CD14-positive monocyte (primary cell): ENCODE results near the gene IRF2BPL. TPM values are rescaled to one million over a fixed set of nuclear protein-coding genes. Genes with fewer than 3 reads are reported as not detected.

ENCODE experiments used
- DNase-seq, 3 donors: peaks; one replicate each; pipeline ENCODE4 v3.0.0-alpha.2; 2011 to 2022
- H2AFZ ChIP-seq: 2 replicates; pipeline ENCODE4 v1.6.0; 2012; ENCODE audit warnings: mild to moderate bottlenecking, low read depth, low read length, inconsistent platforms; ENCODE audit not compliant: insufficient read depth, poor library complexity, severe bottlenecking
- H3K27ac ChIP-seq, 2 donors: 1 replicate in 1 of 2; 2 replicates in 1 of 2; pipeline ENCODE4 v1.5.1; 2012 to 2013; ENCODE audit warnings: low read length in 2 of 2, control low read depth in 1 of 2, inconsistent platforms in 1 of 2, low read depth in 1 of 2, mild to moderate bottlenecking in 1 of 2
- H3K27me3 ChIP-seq, 2 donors: one replicate each; pipeline versions ENCODE4 v1.6.0 to v1.6.1; 2011 to 2013; ENCODE audit warnings: low read length in 2 of 2; ENCODE audit not compliant: control insufficient read depth in 2 of 2, insufficient read depth in 2 of 2
- H3K36me3 ChIP-seq, 2 donors: replicated peaks in 1 of 2; 1 replicate in 1 of 2; 2 replicates in 1 of 2; pipeline versions ENCODE4 v1.5.1 to v1.6.1; 2012 to 2013; ENCODE audit warnings: low read length in 2 of 2, control low read depth in 1 of 2, inconsistent platforms in 1 of 2, mild to moderate bottlenecking in 1 of 2; ENCODE audit not compliant: insufficient read depth in 2 of 2, control insufficient read depth in 1 of 2
- H3K4me1 ChIP-seq, 2 donors: 1 replicate in 1 of 2; 2 replicates in 1 of 2; pipeline versions ENCODE4 v1.5.1 to v1.6.1; 2012 to 2013; ENCODE audit warnings: low read length in 2 of 2, control low read depth in 1 of 2, inconsistent platforms in 1 of 2, mild to moderate bottlenecking in 1 of 2, moderate library complexity in 1 of 2; ENCODE audit not compliant: insufficient read depth in 2 of 2, control insufficient read depth in 1 of 2
- H3K4me2 ChIP-seq: replicated peaks from 2 replicates; pipeline ENCODE3; 2012; ENCODE audit warnings: low read length, moderate library complexity, mild to moderate bottlenecking; ENCODE audit not compliant: poor library complexity, severe bottlenecking; ENCODE audit errors: extremely low read depth
- H3K4me3 ChIP-seq, 3 experiments: fragments of 200-600 bp in 1 of 3; sonication (generic) in 1 of 3; replicated peaks in 1 of 3; 1 replicate in 2 of 3; 2 replicates in 1 of 3; pipeline ENCODE4 v1.5.1; 2011 to 2013; ENCODE audit warnings: low read length in 3 of 3, mild to moderate bottlenecking in 3 of 3, control low read depth in 2 of 3, low read depth in 2 of 3, inconsistent platforms in 1 of 3, moderate library complexity in 1 of 3
- H3K79me2 ChIP-seq: 2 replicates; pipeline ENCODE4 v1.6.0; 2012; ENCODE audit warnings: mild to moderate bottlenecking, control low read depth, inconsistent platforms, low read length, moderate library complexity; ENCODE audit not compliant: insufficient read depth
- H3K9ac ChIP-seq: 2 replicates; pipeline ENCODE4 v1.6.0; 2017; ENCODE audit warnings: low read length, mild to moderate bottlenecking; ENCODE audit not compliant: insufficient read depth, poor library complexity, severe bottlenecking
- H3K9me3 ChIP-seq, 2 donors: replicated peaks in 1 of 2; 1 replicate in 1 of 2; 2 replicates in 1 of 2; pipeline versions ENCODE4 v1.5.1 to v1.6.1; 2012 to 2013; ENCODE audit warnings: low read length in 2 of 2, control low read depth in 1 of 2; ENCODE audit not compliant: control insufficient read depth in 1 of 2, insufficient read depth in 1 of 2
- H4K20me1 ChIP-seq: 2 replicates; pipeline ENCODE4 v1.6.0; 2012; ENCODE audit warnings: mild to moderate bottlenecking, low read length, control low read depth, moderate library complexity; ENCODE audit not compliant: insufficient read depth
- H3K27ac Mint-ChIP-seq, 7 donors: one replicate each; pipeline ENCODE4 v1.8.0; 2020; ENCODE audit warnings: mild to moderate bottlenecking in 7 of 7, mixed read lengths in 7 of 7, moderate library complexity in 6 of 7, inconsistent platforms in 2 of 7
- H3K27me3 Mint-ChIP-seq, 3 donors: one replicate each; pipeline ENCODE4 v1.8.0; 2021 to 2022; ENCODE audit warnings: low read depth in 3 of 3, mild to moderate bottlenecking in 3 of 3, mixed read lengths in 3 of 3, moderate library complexity in 3 of 3, inconsistent platforms in 1 of 3
- H3K36me3 Mint-ChIP-seq, 2 donors: one replicate each; pipeline ENCODE4 v1.8.0; 2020; ENCODE audit warnings: mixed read lengths in 2 of 2, inconsistent platforms in 1 of 2, mild to moderate bottlenecking in 1 of 2
- H3K4me1 Mint-ChIP-seq: one replicate; pipeline ENCODE4 v1.8.0; 2020; ENCODE audit warnings: mild to moderate bottlenecking, mixed read lengths
- H3K4me3 Mint-ChIP-seq, 2 donors: one replicate each; pipeline ENCODE4 v1.8.0; 2020; ENCODE audit warnings: mild to moderate bottlenecking in 2 of 2, mixed read lengths in 2 of 2, moderate library complexity in 1 of 2
- H3K9me3 Mint-ChIP-seq, 7 donors: one replicate each; pipeline ENCODE4 v1.8.0; 2020 to 2022; ENCODE audit warnings: mixed read lengths in 7 of 7, mild to moderate bottlenecking in 6 of 7, moderate library complexity in 6 of 7, inconsistent platforms in 2 of 7
- WGBS: methylation state at CpG from one replicate; pipeline ENCODE4 v1.1.5; 2013; ENCODE audit warnings: missing lambda C conversion rate; ENCODE audit not compliant: insufficient coverage; 5-methylcytosine and 5-hydroxymethylcytosine counted together
- intact Hi-C, 2 donors: fragments of 100-400 bp; cut with micrococcal nuclease; formaldehyde crosslinking; loops; one replicate each; pipeline versions ENCODE4 v1.15.0 to v1.15.1; 2023
- polyA plus RNA-seq, 3 donors: library from polyadenylated mRNA; depleted of rRNA in 1 of 3; unstranded in 2 of 3; stranded (reverse) in 1 of 3; fragments of 300-500 nt in 2 of 3; fragments of >200 nt in 1 of 3; fragmentation: Illumina TruSeq in 2 of 3; gene quantifications; 1 replicate in 2 of 3; 2 replicates in 1 of 3; pipeline ENCODE4 v1.2.3, GENCODE V29; 2012 to 2021
- TF ChIP-seq, protein P1 (sequence below): fragments of 200-600 bp; IDR thresholded peaks from one replicate; pipeline ENCODE4 v1.8.0; 2022; ENCODE audit warnings: antibody characterized with exemption, mild to moderate bottlenecking

IRF2BPL gene
- polyA plus RNA-seq, 3 donors = 1.4 to 17.9 (median 1.9) TPM

DNA sequence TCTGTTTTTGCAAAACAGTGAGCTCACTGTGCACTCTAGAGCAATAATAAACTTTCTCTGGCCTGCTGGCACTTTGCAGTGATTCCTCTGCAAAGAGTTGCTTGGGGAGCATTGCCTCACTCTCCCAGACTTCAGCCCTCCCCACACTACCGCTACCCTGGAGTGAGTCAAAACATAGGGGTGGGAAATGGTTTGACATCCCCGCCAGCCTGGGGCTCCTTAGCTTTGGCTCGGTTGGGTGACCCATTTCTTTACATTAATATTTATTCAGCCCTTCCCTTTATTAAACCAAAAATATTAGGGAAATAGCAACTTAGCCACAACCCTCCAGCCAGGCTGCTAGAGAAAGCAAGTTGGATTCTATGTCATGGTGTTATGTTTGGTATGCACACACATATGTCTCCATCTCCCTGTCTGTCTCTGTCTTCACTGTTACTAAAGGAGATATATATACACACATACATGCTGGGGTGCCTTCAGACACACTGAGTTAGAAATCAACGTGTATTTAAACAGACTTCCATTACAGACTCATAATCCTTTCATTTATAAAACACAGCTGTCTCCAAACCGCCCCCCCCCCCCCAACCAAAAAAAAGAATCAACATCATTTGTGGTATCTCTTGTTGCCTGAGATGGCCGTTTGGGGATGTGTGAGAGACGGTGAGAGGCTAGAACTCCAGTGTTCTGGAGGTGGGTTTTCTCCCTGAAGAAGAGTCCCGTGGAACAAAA is 3.4 kb upstream of the IRF2BPL start:
- peaks cover 0 to 1% (median 0%) of the 10 kb centered on the region in 3 donors for H3K27me3 Mint-ChIP-seq
- H3K4me3 ChIP-seq = peak overlapping the region in 1 of 3 experiments; percentile 65
- H3K79me2 ChIP-seq = peaks cover 19% of the 10 kb centered on the region
- H3K27ac ChIP-seq = peak overlapping the region; percentile 98
- peaks cover 57% of the 10 kb centered on the region for H3K4me1 Mint-ChIP-seq
- H3K36me3 ChIP-seq = peaks cover 0 to 3% of the 10 kb centered on the region in 2 donors
- peaks cover 5 to 8% of the 10 kb centered on the region in 2 donors for H3K36me3 Mint-ChIP-seq
- H2AFZ ChIP-seq = no peak overlapping the region
- intact Hi-C loops = loop anchor here in 1 of 2 donors (5.0 kb wide), 1 partner anchor 75 kb away; no protein-coding TSS in a partner anchor
- peak overlapping the region; percentile 76 for H3K4me2 ChIP-seq
- peak overlapping the region; percentile 60 to 99 (median 99) for H3K27ac Mint-ChIP-seq
- H3K9me3 ChIP-seq = no peaks in the 10 kb centered on the region
- peak in 1 of 3 donors; percentile 32 for DNase-seq
- H3K9me3 Mint-ChIP-seq = no peaks in the 10 kb centered on the region
- WGBS = 65% methylated on average over 3 of the region's 8 CpGs
- H3K27me3 ChIP-seq = no peaks in the 10 kb centered on the region
- H3K9ac ChIP-seq = no peak overlapping the region
- TF ChIP-seq, protein P1, sequence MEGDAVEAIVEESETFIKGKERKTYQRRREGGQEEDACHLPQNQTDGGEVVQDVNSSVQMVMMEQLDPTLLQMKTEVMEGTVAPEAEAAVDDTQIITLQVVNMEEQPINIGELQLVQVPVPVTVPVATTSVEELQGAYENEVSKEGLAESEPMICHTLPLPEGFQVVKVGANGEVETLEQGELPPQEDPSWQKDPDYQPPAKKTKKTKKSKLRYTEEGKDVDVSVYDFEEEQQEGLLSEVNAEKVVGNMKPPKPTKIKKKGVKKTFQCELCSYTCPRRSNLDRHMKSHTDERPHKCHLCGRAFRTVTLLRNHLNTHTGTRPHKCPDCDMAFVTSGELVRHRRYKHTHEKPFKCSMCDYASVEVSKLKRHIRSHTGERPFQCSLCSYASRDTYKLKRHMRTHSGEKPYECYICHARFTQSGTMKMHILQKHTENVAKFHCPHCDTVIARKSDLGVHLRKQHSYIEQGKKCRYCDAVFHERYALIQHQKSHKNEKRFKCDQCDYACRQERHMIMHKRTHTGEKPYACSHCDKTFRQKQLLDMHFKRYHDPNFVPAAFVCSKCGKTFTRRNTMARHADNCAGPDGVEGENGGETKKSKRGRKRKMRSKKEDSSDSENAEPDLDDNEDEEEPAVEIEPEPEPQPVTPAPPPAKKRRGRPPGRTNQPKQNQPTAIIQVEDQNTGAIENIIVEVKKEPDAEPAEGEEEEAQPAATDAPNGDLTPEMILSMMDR = no peak
- H3K4me1 ChIP-seq = peaks cover 57 to 63% of the 10 kb centered on the region in 2 donors
- H3K4me3 Mint-ChIP-seq = peak overlapping the region; percentile 83 to 90
- peaks cover 2% of the 10 kb centered on the region for H4K20me1 ChIP-seq

DNA sequence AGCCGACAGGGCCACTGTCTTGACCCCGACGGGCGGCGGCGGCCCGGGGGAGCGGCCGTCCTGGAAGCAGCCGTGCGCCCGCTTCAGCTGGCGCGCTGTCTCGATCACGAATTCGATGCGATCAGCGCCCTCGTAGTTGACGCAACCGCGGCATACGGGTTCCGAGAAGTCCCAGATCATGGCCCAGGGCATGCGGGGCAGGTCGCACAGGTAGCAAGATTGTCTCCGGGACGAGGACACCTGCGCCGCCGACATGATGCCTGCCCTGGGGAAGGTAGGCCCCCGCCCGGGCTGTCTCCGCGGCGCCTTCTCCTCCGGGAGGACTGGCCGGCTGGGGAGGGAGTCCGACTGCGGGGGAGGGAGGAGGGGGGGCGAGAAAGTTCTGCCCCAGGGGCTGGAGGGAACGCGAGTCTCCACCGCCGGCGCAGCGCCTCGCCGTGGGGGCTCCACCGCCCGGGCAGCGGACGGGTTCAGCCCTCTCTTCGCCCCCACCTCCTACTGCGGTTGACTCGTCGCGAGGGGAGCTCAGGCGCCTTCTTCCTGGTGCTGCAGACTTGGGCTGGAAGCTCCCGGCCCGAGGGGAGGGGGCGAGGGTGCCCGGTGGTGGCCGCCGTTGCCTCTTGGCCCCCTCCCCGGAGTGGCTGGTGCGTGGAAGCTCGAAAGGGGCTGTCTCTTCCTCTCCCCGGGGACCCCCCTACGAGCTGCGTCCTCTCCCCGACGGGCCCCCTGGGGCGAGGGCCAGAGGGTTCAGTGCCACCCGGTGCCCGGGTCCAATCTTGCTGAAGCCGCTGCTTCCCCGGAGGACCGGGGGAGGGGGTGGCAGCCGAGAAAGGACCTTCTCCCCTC is 747 bp downstream of the IRF2BPL start:
- WGBS = under 1% methylated on average over 59 of the region's 81 CpGs

More for the DNA sequence above, 747 bp downstream of the IRF2BPL start:
- peaks cover 41% of the 10 kb centered on the region for H4K20me1 ChIP-seq
- TF ChIP-seq, protein P1 = no peak
- H3K79me2 ChIP-seq = peaks cover 22% of the 10 kb centered on the region
- H3K36me3 ChIP-seq = peaks cover 7 to 16% of the 10 kb centered on the region in 2 donors
- Mint-ChIP-seq H3K4me3 (peak overlapping the region; percentile 84 to 90), H3K27me3 (no peaks in the 10 kb centered on the region), H3K9me3 (no peaks in the 10 kb centered on the region), H3K36me3 (peaks cover 24 to 37% of the 10 kb centered on the region in 2 donors), H3K4me1 (peaks cover 55% of the 10 kb centered on the region), H3K27ac (peak overlapping the region; percentile 78 to 98 (median 87))
- peak overlapping the region; percentile 93 to 96 for H3K27ac ChIP-seq
- H3K4me1 ChIP-seq = peaks cover 50 to 64% of the 10 kb centered on the region in 2 donors
- peak overlapping the region; percentile 68 to 86 (median 85) for H3K4me3 ChIP-seq
- peak overlapping the region; percentile 93 for H3K9ac ChIP-seq
- DNase-seq = peak; percentile 44 to 59 (median 55)
- H2AFZ ChIP-seq = peak overlapping the region; percentile 65
- intact Hi-C loops = loop anchor here (2.0 to 5.0 kb wide), 3 partner anchors 17 to 115 kb away; no protein-coding TSS in a partner anchor
- no peaks in the 10 kb centered on the region for H3K27me3 ChIP-seq
- H3K9me3 ChIP-seq = no peaks in the 10 kb centered on the region
- H3K4me2 ChIP-seq = peak overlapping the region; percentile 91
